GM12891 (cell line): ENCODE measurements around the gene ADGRV1.

Source experiments
- POLR2A ChIP-seq: IDR thresholded peaks from 2 replicates; pipeline ENCODE4 v1.6.1; 2011; ENCODE audit warnings: low read depth, low read length, control low read depth
- POLR2AphosphoS5 ChIP-seq: IDR thresholded peaks from 2 replicates; pipeline ENCODE4 v1.6.1; 2011; ENCODE audit warnings: low read depth, low read length, control low read depth
- SPI1 ChIP-seq: IDR thresholded peaks from 2 replicates; pipeline ENCODE4 v1.6.1; 2011; ENCODE audit warnings: low read depth, low read length, control low read depth
- TAF1 ChIP-seq: IDR thresholded peaks from 2 replicates; pipeline ENCODE4 v1.6.1; 2011; ENCODE audit warnings: low read depth, low read length, control low read depth

DNA sequence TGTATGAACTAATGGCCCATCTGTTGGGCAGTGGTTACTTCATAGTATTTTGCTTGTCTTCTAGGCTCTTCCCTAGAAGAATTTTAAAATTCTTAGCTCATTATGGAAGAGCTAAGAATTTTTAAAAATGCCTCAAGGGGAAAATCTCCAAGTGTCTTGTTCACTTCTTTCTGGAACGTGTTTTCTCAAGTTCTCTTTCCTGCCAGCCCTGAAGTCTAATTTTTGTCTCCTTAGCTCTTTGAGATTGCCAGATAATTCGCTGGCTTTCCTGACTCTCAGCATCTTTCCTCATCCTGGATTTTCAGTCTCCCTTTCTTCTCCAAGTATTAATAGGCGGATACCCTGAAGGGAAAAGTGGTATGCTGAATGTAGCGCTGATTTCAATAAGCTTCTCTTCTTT is 429.1 kb downstream of the ADGRV1 start:
- TF ChIP-seq POLR2AphosphoS5, result no peak
- TF ChIP-seq POLR2A, result no peak
- TF ChIP-seq TAF1, result no peak
- no peak for TF ChIP-seq SPI1
